ENCODE measurements around the gene TRNAU1AP. TPM values are rescaled to one million over a fixed set of nuclear protein-coding genes. Genes with fewer than 3 reads are reported as not detected.

The TRNAU1AP gene
- total and polyA plus RNA-seq, 2 of the 13 experiments (the other 11 are each of a cell fraction or from before 2014, with no cell fraction given): 29.0 to 42.9 TPM

GRCh38 chr1:28602536-28603439 lies 49.9 kb downstream of the TRNAU1AP start (continued):
- TF ChIP-seq SNAPC5 (CRISPR knock-in tag; IDR thresholded peaks at IDR 0.05; ENCODE audit: borderline replicate concordance) (no peak), ARID5B (CRISPR knock-in tag; IDR thresholded peaks at IDR 0.05) (no peak), ZNF770 (CRISPR knock-in tag; IDR thresholded peaks at IDR 0.05) (0 out of 2 replicates have a peak, but pooled peaks have one; percentile 19), JDP2 (CRISPR knock-in tag; IDR thresholded peaks at IDR 0.05; ENCODE audit: borderline replicate concordance) (no peak), ZNF562 (CRISPR knock-in tag; IDR thresholded peaks at IDR 0.05; ENCODE audit: borderline replicate concordance) (no peak), MEIS1 (CRISPR knock-in tag; IDR thresholded peaks at IDR 0.05; ENCODE audit: borderline replicate concordance) (no peak), ZNF530 (CRISPR knock-in tag; IDR thresholded peaks at IDR 0.05; ENCODE audit: low read depth) (no peak), ZNF101 (CRISPR knock-in tag; IDR thresholded peaks at IDR 0.05; ENCODE audit: borderline replicate concordance, low read depth) (no peak), ZNF567 (CRISPR knock-in tag; IDR thresholded peaks at IDR 0.05; ENCODE audit: borderline replicate concordance) (no peak), ZC3H4 (CRISPR knock-in tag; IDR thresholded peaks at IDR 0.05; ENCODE audit: borderline replicate concordance) (no peak), ETV5 (CRISPR knock-in tag; IDR thresholded peaks at IDR 0.05; ENCODE audit: borderline replicate concordance) (no peak), ZKSCAN1 (IDR thresholded peaks at IDR 0.05; ENCODE audit: low read length) (no peak), CREM (IDR thresholded peaks at IDR 0.05) (no peak), CREM (CRISPR knock-in tag; IDR thresholded peaks at IDR 0.05) (no peak), THAP8 (CRISPR knock-in tag; IDR thresholded peaks at IDR 0.05; ENCODE audit: borderline replicate concordance) (no peak), MAF1 (CRISPR knock-in tag; IDR thresholded peaks at IDR 0.05; ENCODE audit: borderline replicate concordance) (no peak), ZBTB34 (CRISPR knock-in tag; IDR thresholded peaks at IDR 0.05) (no peak)
